ENCODE measurements around the gene OR9Q1. TPM values are rescaled to one million over a fixed set of nuclear protein-coding genes. Genes with fewer than 3 reads are reported as not detected.

The OR9Q1 gene, protein sequence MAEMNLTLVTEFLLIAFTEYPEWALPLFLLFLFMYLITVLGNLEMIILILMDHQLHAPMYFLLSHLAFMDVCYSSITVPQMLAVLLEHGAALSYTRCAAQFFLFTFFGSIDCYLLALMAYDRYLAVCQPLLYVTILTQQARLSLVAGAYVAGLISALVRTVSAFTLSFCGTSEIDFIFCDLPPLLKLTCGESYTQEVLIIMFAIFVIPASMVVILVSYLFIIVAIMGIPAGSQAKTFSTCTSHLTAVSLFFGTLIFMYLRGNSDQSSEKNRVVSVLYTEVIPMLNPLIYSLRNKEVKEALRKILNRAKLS
- not detected in 5 replicates for total RNA-seq (2022; extraction: Qiagen RNA extraction)

GRCh38 chr11:58023435-58023931, at the start of gene OR9Q1:
Gene OR9Q1 (plus strand): TSS chr11:58023881. CDS start chr11:58179445, 155,564 bp downstream.

GRCh38 chr11:58030653-58031052, 7.0 kb downstream of the OR9Q1 start, which contains the start of gene OR6Q1:
Gene OR6Q1 (plus strand): TSS chr11:58030953. CDS start chr11:58030953, 0 bp downstream.

DNA sequence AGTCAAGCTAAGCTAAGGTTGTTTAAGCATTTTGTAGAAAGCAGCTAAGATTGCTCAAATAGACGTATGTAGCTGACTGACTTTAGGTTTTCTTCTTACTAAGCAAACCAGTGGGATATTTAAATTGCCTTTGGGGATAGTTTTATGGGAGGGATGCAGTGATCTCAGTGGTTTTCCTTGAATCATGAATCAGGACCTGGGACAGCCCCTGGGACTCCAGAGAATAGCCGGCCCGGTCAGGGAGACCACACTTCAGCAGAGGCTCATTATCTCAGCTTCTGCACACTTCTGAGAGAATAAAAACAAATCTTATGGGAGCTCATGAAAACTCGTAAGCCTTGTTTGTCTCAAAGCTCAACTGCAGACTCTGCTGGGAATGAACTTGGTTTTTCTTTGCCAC, 101.8 kb downstream of the OR9Q1 start, which contains the start of gene OR9I1:
Gene OR9I1 (minus strand): TSS at position 62 of the 400 bp plus-strand sequence. CDS start 6,086 bp downstream, outside the sequence.

DNA sequence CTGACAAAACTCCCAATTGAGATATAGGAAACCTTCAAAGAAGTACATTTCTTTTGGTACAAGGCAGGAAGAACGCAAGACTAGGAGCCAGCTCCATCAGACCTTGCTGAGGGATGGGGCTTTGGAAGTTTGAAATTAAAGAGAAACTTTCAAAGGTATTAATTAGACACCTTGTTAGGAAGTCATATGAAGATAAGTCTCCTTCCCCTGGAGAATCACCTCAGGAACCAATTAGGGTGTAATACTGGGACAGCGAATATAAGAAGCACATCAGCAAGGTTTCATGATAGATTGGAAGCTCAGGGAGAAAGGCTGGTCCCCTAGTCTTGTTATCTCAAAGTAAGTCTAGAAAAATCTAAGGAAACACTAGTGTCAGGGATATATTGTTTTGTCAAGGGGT, 165.1 kb downstream of the OR9Q1 start, which contains the start of gene OR9Q2:
Gene OR9Q2 (plus strand): TSS at position 301 of the 400 bp plus-strand sequence. CDS start 1,421 bp downstream, outside the sequence.

GRCh38 chr11:58204042-58204441, 180.4 kb downstream of the OR9Q1 start, which contains the start of gene OR1S2:
Gene OR1S2 (minus strand): TSS chr11:58204142. CDS start chr11:58204142, 0 bp downstream.

DNA sequence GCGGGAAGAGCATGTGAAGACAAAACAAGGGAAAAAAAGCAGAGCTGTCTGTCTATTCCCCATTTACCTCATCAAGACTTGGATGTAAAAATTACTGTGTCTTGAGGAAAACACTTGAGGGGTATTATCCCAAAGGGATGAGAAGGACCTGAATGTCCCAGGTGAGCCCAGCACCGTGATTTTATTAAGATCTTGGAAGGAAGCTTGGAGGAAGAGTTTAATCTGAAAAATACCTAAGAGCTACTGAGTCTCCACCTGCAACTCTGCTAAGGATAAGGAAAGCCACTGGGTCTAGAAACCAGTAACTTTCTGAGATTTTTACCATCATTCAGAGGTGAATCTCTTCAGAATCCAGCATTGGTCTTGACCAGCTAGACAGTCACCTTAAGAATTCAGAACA, 188.7 kb downstream of the OR9Q1 start, which contains the start of gene OR1S1:
Gene OR1S1 (plus strand): TSS at position 301 of the 400 bp plus-strand sequence.

Other genes with a start within 250 kb of the OR9Q1 start
- gene OR6Q1, start 7.1 kb downstream of the OR9Q1 start, total RNA-seq (2022; extraction: Qiagen RNA extraction): not detected in 5 replicates
- gene OR9I1, start 101.6 kb downstream of the OR9Q1 start, total RNA-seq (2022; extraction: Qiagen RNA extraction): not detected in 5 replicates
- gene OR9Q2, start 165.2 kb downstream of the OR9Q1 start, total RNA-seq (2022; extraction: Qiagen RNA extraction): not detected in 5 replicates
- gene OR1S2, start 180.3 kb downstream of the OR9Q1 start, total RNA-seq (2022; extraction: Qiagen RNA extraction): not detected in 5 replicates
- gene OR1S1, start 188.8 kb downstream of the OR9Q1 start, total RNA-seq (2022; extraction: Qiagen RNA extraction): not detected in 5 replicates
- not detected in 5 replicates for gene OR10Q1, start 205.0 kb downstream of the OR9Q1 start, total RNA-seq (2022; extraction: Qiagen RNA extraction)
- gene OR10W1, start 244.4 kb downstream of the OR9Q1 start, total RNA-seq (2022; extraction: Qiagen RNA extraction): not detected in 5 replicates

All from A549 treated with dexamethasone at 1 μM for 4 hours (cell line).